HuH-7 (cell line): ENCODE data around the gene ARMC12.
"Not testable (repeated sequence)": the region's sequence is repeated elsewhere in the genome, so short reads cannot be mapped to it uniquely, and the experiment has no call there.

Source experiments
- DNase-seq: peaks from one replicate; pipeline ENCODE4 v3.0.0; 2011; ENCODE audit warnings: low spot score

The ARMC12 gene

GRCh38 chr6:35718911-35719381 is 17.9 kb upstream of the ARMC12 start:
- no peak for DNase-seq

- no peak for DNase-seq
These were observed 17.4 kb upstream of the ARMC12 start for GRCh38 chr6:35719404-35719829.

- DNase-seq = no peak
These were observed 16.8 kb upstream of the ARMC12 start for GRCh38 chr6:35719830-35720733.

- no peak for DNase-seq
These were observed 14.6 kb upstream of the ARMC12 start for GRCh38 chr6:35722121-35722761.

- no peak for DNase-seq
These were observed 13.2 kb upstream of the ARMC12 start for GRCh38 chr6:35723587-35723986.

- no peak for DNase-seq
These were observed 12.8 kb upstream of the ARMC12 start for GRCh38 chr6:35724059-35724458.

GRCh38 chr6:35724471-35724870 is 12.4 kb upstream of the ARMC12 start:
- no peak for DNase-seq

- no peak for DNase-seq
These were observed 11.6 kb upstream of the ARMC12 start for GRCh38 chr6:35725081-35725708.

- DNase-seq = no peak
These were observed 11.0 kb upstream of the ARMC12 start for GRCh38 chr6:35725721-35726438.

GRCh38 chr6:35727231-35727934 is 9.4 kb upstream of the ARMC12 start:
- peak; percentile 54 for DNase-seq

GRCh38 chr6:35727935-35728682 is 8.7 kb upstream of the ARMC12 start:
- peak; percentile 58 for DNase-seq

- no peak for DNase-seq
These were observed 7.9 kb upstream of the ARMC12 start for GRCh38 chr6:35728683-35729678.

- no peak for DNase-seq
These were observed 7.1 kb upstream of the ARMC12 start for GRCh38 chr6:35729722-35730121.

GRCh38 chr6:35730745-35731413 is 6.0 kb upstream of the ARMC12 start:
- DNase-seq = no peak

GRCh38 chr6:35731414-35731735 is 5.5 kb upstream of the ARMC12 start:
- DNase-seq = peak; percentile 88

- peak; percentile 79 for DNase-seq
These were observed 4.9 kb upstream of the ARMC12 start for GRCh38 chr6:35731736-35732532.

- no peak for DNase-seq
These were observed 3.2 kb upstream of the ARMC12 start for GRCh38 chr6:35733633-35734032.

GRCh38 chr6:35734319-35734718 is 2.5 kb upstream of the ARMC12 start:
- not testable (repeated sequence) for DNase-seq
